CD4-positive, alpha-beta T cell (primary cell): Measurements from ENCODE around the gene CIDEA. TPM values are rescaled to one million over a fixed set of nuclear protein-coding genes. Genes with fewer than 3 reads are reported as not detected.

Source experiments
- ATAC-seq: fragments of 200-7000 bp; cut with Tn5 transposase; one replicate; pipeline ENCODE4 v1.10.0; 2022; ENCODE audit warnings: mild to moderate bottlenecking; ENCODE audit not compliant: poor library complexity
- CTCF ChIA-PET: fragments of 350-600 bp; sonication (Branson Sonifier 250); formaldehyde crosslinking; loops from one replicate; lab custom pipeline; 2021; ENCODE audit warnings: antibody characterized with exemption, inconsistent platforms; lab: Charles Lee
- POLR2A ChIA-PET: fragments of 350-600 bp; sonication (Branson Sonifier 250); formaldehyde crosslinking; loops from one replicate; lab custom pipeline; 2021; ENCODE audit warnings: antibody characterized with exemption, inconsistent platforms; lab: Charles Lee
- DNase-seq, 14 experiments: peaks; one replicate each; pipeline ENCODE4 v3.0.0-alpha.2; 2013 to 2020; ENCODE audit warnings: mixed read lengths in 2 of 14
- H3K27ac ChIP-seq, 2 donors: one replicate each; pipeline versions ENCODE4 v1.5.1 to v1.7.0; 2013; ENCODE audit warnings: low read length in 2 of 2, low read depth in 1 of 2, mild to moderate bottlenecking in 1 of 2
- H3K27me3 ChIP-seq, 2 experiments: 1 replicate in 1 of 2; 2 replicates in 1 of 2; pipeline versions ENCODE4 v1.6.1 to v1.7.0; 2013; ENCODE audit warnings: low read length in 2 of 2, control low read depth in 1 of 2, mild to moderate bottlenecking in 1 of 2, moderate library complexity in 1 of 2; ENCODE audit not compliant: insufficient read depth in 2 of 2, control insufficient read depth in 1 of 2
- H3K36me3 ChIP-seq: one replicate; pipeline ENCODE4 v1.6.1; 2013; ENCODE audit warnings: low read length, control low read depth; ENCODE audit not compliant: insufficient read depth
- H3K4me1 ChIP-seq: one replicate; pipeline ENCODE4 v1.6.1; 2013; ENCODE audit warnings: low read length, control low read depth; ENCODE audit not compliant: insufficient read depth
- H3K4me3 ChIP-seq: one replicate; pipeline ENCODE4 v1.5.1; 2013; ENCODE audit warnings: mild to moderate bottlenecking, low read length, moderate library complexity
- H3K9me3 ChIP-seq, 2 experiments: 1 replicate in 1 of 2; 2 replicates in 1 of 2; pipeline versions ENCODE4 v1.6.1 to v1.7.0; 2013; ENCODE audit warnings: low read length in 2 of 2, mild to moderate bottlenecking in 2 of 2, control low read depth in 1 of 2, moderate library complexity in 1 of 2; ENCODE audit not compliant: control insufficient read depth in 1 of 2, insufficient read depth in 1 of 2
- H3K27ac Mint-ChIP-seq: one replicate; pipeline ENCODE4 v1.8.0; 2020; ENCODE audit warnings: mixed read lengths
- H3K27me3 Mint-ChIP-seq: one replicate; pipeline ENCODE4 v1.8.0; 2021; ENCODE audit warnings: mixed read lengths
- H3K36me3 Mint-ChIP-seq: one replicate; pipeline ENCODE4 v1.8.0; 2021; ENCODE audit warnings: low read depth, mixed read lengths
- H3K4me1 Mint-ChIP-seq: one replicate; pipeline ENCODE4 v1.8.0; 2021; ENCODE audit warnings: low read depth, mixed read lengths
- H3K4me3 Mint-ChIP-seq: one replicate; pipeline ENCODE4 v1.8.0; 2020; ENCODE audit warnings: mild to moderate bottlenecking, mixed read lengths
- H3K9me3 Mint-ChIP-seq: one replicate; pipeline ENCODE4 v1.8.0; 2020; ENCODE audit warnings: mixed read lengths
- intact Hi-C, 2 experiments: fragments of 100-400 bp; cut with DNase I in 1 of 2; cut with micrococcal nuclease in 1 of 2; formaldehyde crosslinking; loops; one replicate each; pipeline versions ENCODE4 v1.15.1 to v1.9.0; 2023 to 2025; cut with DNase I, micrococcal nuclease
- total RNA-seq, 174 experiments: library from RNA in 2 of 174; stranded (reverse) in 2 of 174; gene quantifications; one replicate each; pipeline ENCODE4 v1.2.3 and lab custom pipeline; 2021 to 2026
- TF ChIP-seq, protein P1 (sequence below): fragments of 200-600 bp; IDR thresholded peaks from one replicate; pipeline ENCODE4 v1.8.0; 2022; ENCODE audit warnings: antibody characterized with exemption, mild to moderate bottlenecking

The CIDEA gene
- total RNA-seq, 2 experiments from 2014 or later = not detected

DNA sequence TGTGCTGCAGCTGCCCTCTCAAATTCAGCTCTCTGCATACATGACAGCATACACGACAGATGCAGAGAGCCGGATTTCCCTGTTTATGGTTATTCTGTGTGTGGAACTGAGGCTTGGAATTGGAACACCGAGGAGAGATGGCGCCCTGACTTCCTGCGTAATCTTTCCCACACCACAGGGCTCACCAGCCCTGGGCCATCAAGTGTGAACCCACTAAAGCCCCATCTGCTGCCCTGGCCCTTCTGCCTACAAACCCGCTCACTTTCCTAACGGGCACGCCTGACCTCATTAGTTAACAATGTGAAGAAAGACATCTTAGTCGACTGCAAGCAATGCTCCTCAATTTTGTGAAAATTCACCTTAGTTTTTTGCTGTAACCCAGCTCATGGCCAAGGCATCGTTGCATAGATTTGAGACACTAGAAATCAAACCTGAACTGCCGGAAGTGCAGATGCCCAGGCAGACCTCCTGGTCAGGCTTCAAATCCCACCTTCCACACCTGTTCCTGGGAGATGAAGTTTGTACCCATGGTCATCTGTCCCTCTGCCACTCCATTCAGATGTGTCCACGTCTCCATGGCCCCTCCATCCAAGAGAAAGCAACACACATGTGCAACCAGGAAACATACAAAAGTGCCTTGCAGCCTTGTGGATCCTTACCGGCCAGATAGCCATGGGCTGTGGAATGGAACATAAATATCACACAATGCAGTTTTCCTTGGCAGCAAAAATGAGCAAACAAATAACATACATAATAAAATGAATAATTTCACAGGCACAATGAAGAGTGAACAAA lies 5.0 kb upstream of the CIDEA start:
- H3K4me1 Mint-ChIP-seq = no peaks in the 10 kb centered on the region

DNA sequence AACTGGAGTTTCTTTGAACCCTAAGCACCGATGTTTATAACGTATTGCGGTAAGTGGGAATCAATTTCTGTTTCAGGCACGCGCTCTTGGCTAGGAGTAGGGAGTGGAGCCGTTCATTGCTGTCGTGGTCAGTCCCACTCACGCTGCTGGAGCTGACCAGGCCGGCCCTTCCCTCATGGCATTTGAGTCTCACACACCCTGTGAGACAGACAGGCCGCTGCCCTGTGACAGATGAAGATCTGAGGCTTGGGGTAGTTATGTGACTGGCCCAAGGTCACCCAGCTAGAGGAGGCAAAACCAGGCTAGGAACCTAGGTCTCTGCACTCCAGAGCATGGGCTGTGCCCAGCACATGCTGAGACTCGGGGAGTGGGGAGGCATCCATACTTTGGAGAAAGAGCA lies 2.9 kb upstream of the CIDEA start:
- Histone ChIP-seq H3K36me3 (no peaks in the 10 kb centered on the region), H3K4me3 (no peak overlapping the region), H3K4me1 (peaks cover 2% of the 10 kb centered on the region), H3K27ac (no peak overlapping the region), H3K9me3 (peaks cover 0 to 23% of the 10 kb centered on the region in 2 experiments), H3K27me3 (peaks cover 28 to 35% of the 10 kb centered on the region in 2 experiments)
- ChIA-PET POLR2A (no interaction called here), CTCF (interaction anchor here (0.6 kb wide), 1 partner anchor 15 kb away, joined by 3 read pairs; no protein-coding TSS in a partner anchor)
- intact Hi-C loops = no loop called here
- no peaks in the 10 kb centered on the region for H3K36me3 Mint-ChIP-seq
- ATAC-seq (no peak), DNase-seq (no peak)
- TF ChIP-seq, protein P1, sequence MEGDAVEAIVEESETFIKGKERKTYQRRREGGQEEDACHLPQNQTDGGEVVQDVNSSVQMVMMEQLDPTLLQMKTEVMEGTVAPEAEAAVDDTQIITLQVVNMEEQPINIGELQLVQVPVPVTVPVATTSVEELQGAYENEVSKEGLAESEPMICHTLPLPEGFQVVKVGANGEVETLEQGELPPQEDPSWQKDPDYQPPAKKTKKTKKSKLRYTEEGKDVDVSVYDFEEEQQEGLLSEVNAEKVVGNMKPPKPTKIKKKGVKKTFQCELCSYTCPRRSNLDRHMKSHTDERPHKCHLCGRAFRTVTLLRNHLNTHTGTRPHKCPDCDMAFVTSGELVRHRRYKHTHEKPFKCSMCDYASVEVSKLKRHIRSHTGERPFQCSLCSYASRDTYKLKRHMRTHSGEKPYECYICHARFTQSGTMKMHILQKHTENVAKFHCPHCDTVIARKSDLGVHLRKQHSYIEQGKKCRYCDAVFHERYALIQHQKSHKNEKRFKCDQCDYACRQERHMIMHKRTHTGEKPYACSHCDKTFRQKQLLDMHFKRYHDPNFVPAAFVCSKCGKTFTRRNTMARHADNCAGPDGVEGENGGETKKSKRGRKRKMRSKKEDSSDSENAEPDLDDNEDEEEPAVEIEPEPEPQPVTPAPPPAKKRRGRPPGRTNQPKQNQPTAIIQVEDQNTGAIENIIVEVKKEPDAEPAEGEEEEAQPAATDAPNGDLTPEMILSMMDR = no peak
- H3K9me3 Mint-ChIP-seq = no peaks in the 10 kb centered on the region
- H3K4me1 Mint-ChIP-seq = no peaks in the 10 kb centered on the region
- peaks cover 65% of the 10 kb centered on the region for H3K27me3 Mint-ChIP-seq
- no peak overlapping the region for H3K27ac Mint-ChIP-seq
- H3K4me3 Mint-ChIP-seq = no peak overlapping the region

More for the DNA sequence above, 5.0 kb upstream of the CIDEA start:
- Histone ChIP-seq H3K27ac (no peak overlapping the region), H3K4me3 (no peak overlapping the region), H3K36me3 (no peaks in the 10 kb centered on the region), H3K4me1 (peaks cover 2% of the 10 kb centered on the region), H3K27me3 (peaks cover 22 to 28% of the 10 kb centered on the region in 2 experiments), H3K9me3 (peaks cover 0 to 12% of the 10 kb centered on the region in 2 experiments)
- Mint-ChIP-seq H3K4me3 (no peak overlapping the region), H3K9me3 (no peaks in the 10 kb centered on the region), H3K27me3 (peaks cover 60% of the 10 kb centered on the region), H3K27ac (no peak overlapping the region), H3K36me3 (no peaks in the 10 kb centered on the region)
- POLR2A ChIA-PET = no interaction called here
- no peak for ATAC-seq
- TF ChIP-seq, protein P1 = no peak
- CTCF ChIA-PET = no interaction called here
- no peak for DNase-seq
- intact Hi-C loops = no loop called here

DNA sequence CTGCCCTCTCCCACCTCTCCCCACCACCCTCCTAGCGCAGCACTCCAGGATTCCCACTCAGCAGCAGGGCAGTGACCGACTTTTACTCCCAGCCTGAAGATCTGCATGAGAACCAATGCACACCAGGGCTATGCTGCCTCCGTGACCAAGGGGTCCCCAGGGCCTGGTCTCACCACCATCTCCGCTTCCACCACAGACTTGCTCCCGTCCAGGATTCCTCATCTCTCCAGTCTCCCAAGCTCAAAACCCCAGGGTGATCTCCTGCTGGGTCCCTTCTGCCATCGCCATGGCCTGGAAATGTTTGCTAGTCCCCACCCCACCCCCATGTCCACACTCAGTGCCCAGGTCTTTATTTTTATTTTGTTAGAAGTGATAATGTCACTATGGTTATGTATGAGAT lies 2.1 kb upstream of the CIDEA start:
- intact Hi-C loops = no loop called here
- Mint-ChIP-seq H3K36me3 (no peaks in the 10 kb centered on the region), H3K27ac (no peak overlapping the region), H3K27me3 (peaks cover 73% of the 10 kb centered on the region), H3K4me1 (no peaks in the 10 kb centered on the region), H3K4me3 (no peak overlapping the region), H3K9me3 (no peaks in the 10 kb centered on the region)
- H3K4me3 ChIP-seq = no peak overlapping the region
- DNase-seq = no peak
- peaks cover 0 to 23% of the 10 kb centered on the region in 2 experiments for H3K9me3 ChIP-seq
- peaks cover 25 to 41% of the 10 kb centered on the region in 2 experiments for H3K27me3 ChIP-seq
- ChIA-PET CTCF (no interaction called here), POLR2A (no interaction called here)
- H3K27ac ChIP-seq = no peak overlapping the region
- peaks cover 2% of the 10 kb centered on the region for H3K4me1 ChIP-seq
- no peaks in the 10 kb centered on the region for H3K36me3 ChIP-seq
- TF ChIP-seq, protein P1 = no peak
- no peak for ATAC-seq
